GM18519 (cell line): ENCODE data around the gene KIF16B.
"Not testable (repeated sequence)": the region's sequence is repeated elsewhere in the genome, so short reads cannot be mapped to it uniquely, and the experiment has no call there.

Source experiments
- ATAC-seq: cut with Tn5 transposase; IDR thresholded peaks from one replicate; pipeline ENCODE4 v1.9.1; 2021; ENCODE audit warnings: mild to moderate bottlenecking, moderate library complexity; ENCODE audit not compliant: unreplicated experiment, low FRiP score

KIF16B gene

DNA sequence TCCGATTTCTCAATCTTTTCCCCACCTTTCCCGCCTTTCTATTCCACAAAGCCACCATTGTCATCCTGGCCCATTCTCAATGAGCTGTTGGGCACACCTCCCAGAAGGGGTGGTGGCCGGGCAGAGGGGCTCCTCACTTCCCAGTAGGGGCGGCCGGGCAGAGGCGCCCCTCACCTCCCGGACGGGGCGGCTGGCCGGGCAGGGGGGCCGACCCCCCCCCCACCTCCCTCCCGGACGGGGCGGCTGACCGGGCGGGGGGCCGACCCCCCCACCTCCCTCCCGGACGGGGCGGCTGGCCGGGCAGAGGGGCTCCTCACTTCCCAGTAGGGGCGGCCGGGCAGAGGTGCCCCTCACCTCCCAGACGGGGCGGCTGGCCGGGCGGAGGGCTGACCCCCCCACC lies 346.3 kb downstream of the KIF16B start:
- ATAC-seq = not testable (repeated sequence)

- no peak for ATAC-seq
These were observed 348.4 kb downstream of the KIF16B start for GRCh38 chr20:16224836-16225235.

GRCh38 chr20:16222859-16223411 lies 350.3 kb downstream of the KIF16B start:
- no peak for ATAC-seq
